Neural progenitor cell (in vitro differentiated cells): ENCODE results near the gene ATP1A2.

Experiments used
- EZH2 ChIP-seq: fragments of 200-600 bp; sonication (generic); IDR thresholded peaks from 2 replicates; pipeline ENCODE4 v1.6.1; 2017; ENCODE audit warnings: antibody characterized with exemption, mild to moderate bottlenecking, moderate library complexity
- EZH2phosphoT487 ChIP-seq: fragments of 200-600 bp; sonication (generic); IDR thresholded peaks from 2 replicates; pipeline ENCODE4 v1.6.1; 2017; ENCODE audit warnings: antibody characterized with exemption
- TF ChIP-seq, protein P1 (sequence below): fragments of 200-600 bp; sonication (generic); IDR thresholded peaks from 2 replicates; pipeline ENCODE4 v1.5.1; 2017; ENCODE audit warnings: antibody characterized with exemption, mild to moderate bottlenecking

- TF ChIP-seq, protein P1, sequence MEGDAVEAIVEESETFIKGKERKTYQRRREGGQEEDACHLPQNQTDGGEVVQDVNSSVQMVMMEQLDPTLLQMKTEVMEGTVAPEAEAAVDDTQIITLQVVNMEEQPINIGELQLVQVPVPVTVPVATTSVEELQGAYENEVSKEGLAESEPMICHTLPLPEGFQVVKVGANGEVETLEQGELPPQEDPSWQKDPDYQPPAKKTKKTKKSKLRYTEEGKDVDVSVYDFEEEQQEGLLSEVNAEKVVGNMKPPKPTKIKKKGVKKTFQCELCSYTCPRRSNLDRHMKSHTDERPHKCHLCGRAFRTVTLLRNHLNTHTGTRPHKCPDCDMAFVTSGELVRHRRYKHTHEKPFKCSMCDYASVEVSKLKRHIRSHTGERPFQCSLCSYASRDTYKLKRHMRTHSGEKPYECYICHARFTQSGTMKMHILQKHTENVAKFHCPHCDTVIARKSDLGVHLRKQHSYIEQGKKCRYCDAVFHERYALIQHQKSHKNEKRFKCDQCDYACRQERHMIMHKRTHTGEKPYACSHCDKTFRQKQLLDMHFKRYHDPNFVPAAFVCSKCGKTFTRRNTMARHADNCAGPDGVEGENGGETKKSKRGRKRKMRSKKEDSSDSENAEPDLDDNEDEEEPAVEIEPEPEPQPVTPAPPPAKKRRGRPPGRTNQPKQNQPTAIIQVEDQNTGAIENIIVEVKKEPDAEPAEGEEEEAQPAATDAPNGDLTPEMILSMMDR, result no peak
- no peak for TF ChIP-seq EZH2
- no peak for TF ChIP-seq EZH2phosphoT487
Observed at GRCh38 chr1:160122978-160123495, 7.5 kb downstream of the ATP1A2 start.
